Measurements from ENCODE around the gene TEX52.

GRCh38 chr12:2884810-2885209, 28.0 kb upstream of the TEX52 start:
- no peak for TF ChIP-seq EP300 (IDR thresholded peaks at IDR 0.05)
- no peak for TF ChIP-seq POLR2A (IDR thresholded peaks at IDR 0.05)

Measured in tibial nerve (tissue), 3 donors.